ENCODE data around the gene MTCL1.

Gene MTCL1

DNA sequence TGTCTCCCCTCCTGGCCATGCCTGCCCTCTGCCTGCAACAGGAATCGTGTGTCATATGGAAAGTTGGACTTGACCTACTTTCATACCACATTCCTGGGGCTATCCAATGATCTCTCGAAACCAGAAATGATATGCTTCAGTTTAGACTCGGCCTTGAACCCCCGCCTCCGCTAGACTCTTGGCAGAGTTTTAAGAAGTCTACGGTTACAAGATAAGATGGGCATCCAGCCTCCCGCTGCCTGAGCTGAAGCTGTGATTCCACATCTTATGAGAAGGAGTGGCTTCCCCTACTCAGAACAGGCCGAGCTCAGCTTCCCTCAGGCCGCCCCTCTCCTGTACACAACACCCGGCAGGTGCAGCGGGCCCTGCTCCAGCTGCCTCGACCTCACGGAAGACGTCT lies 73.9 kb downstream of the MTCL1 start:
- no peak for DNase-seq (ENCODE audit: low read depth in 2 of 2)
- TF ChIP-seq, protein P1, sequence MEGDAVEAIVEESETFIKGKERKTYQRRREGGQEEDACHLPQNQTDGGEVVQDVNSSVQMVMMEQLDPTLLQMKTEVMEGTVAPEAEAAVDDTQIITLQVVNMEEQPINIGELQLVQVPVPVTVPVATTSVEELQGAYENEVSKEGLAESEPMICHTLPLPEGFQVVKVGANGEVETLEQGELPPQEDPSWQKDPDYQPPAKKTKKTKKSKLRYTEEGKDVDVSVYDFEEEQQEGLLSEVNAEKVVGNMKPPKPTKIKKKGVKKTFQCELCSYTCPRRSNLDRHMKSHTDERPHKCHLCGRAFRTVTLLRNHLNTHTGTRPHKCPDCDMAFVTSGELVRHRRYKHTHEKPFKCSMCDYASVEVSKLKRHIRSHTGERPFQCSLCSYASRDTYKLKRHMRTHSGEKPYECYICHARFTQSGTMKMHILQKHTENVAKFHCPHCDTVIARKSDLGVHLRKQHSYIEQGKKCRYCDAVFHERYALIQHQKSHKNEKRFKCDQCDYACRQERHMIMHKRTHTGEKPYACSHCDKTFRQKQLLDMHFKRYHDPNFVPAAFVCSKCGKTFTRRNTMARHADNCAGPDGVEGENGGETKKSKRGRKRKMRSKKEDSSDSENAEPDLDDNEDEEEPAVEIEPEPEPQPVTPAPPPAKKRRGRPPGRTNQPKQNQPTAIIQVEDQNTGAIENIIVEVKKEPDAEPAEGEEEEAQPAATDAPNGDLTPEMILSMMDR (IDR thresholded peaks at IDR 0.05; ENCODE audit: low read depth, low read length), result no peak
- no peak overlapping the region for H3K4me3 ChIP-seq (replicated peaks in 1 of 2; ENCODE audit: low read depth in 2 of 2, low read length in 2 of 2)

DNA sequence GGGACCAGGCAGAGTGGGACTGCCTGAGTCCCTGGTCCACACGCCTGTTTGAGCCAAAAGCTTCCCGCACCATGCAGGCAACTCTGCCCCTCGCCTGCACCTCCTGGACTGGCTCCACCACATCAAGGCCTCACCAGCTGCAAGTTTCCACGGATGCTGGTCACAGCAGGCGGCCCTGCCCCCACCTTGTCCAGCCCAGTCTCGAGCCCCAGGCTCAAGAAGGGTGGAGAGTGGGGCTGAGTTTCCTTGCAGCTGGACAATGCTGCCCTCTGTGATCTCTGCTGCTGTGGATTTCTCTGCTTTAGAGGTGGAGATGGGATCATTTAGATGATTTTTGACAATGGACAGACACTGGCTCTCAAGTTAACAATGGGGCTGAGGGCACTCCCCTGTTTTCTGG lies 74.9 kb downstream of the MTCL1 start:
- TF ChIP-seq, protein P1 (IDR thresholded peaks at IDR 0.05; ENCODE audit: low read depth, low read length), result no peak
- H3K4me3 ChIP-seq (replicated peaks in 1 of 2; ENCODE audit: low read depth in 2 of 2, low read length in 2 of 2), result no peak overlapping the region
- no peak for DNase-seq (ENCODE audit: low read depth in 2 of 2)

DNA sequence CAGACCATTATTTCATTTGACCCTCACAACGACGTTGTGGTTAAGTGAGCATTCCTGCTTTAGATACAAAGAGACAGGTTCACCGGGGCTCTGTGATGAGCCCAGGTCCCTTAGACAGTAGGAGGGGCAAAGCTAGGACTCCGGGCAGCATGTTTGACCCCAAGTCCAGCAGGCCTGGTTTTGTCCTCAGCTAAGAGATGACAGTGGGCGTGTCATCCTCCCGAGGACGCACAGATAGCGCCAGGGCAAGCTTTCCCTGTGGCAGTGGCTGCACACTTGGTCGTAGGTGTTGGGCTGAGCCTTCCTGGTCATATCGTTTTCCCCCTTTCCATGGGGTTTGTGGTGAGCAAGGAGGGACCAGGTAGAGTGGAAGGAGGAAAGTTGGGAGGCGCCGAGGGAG lies 76.3 kb downstream of the MTCL1 start:
- TF ChIP-seq, protein P1 (IDR thresholded peaks at IDR 0.05; ENCODE audit: low read depth, low read length), result no peak
- H3K4me3 ChIP-seq (replicated peaks in 1 of 2; ENCODE audit: low read depth in 2 of 2, low read length in 2 of 2), result no peak overlapping the region
- DNase-seq (ENCODE audit: low read depth in 2 of 2), result no peak

DNA sequence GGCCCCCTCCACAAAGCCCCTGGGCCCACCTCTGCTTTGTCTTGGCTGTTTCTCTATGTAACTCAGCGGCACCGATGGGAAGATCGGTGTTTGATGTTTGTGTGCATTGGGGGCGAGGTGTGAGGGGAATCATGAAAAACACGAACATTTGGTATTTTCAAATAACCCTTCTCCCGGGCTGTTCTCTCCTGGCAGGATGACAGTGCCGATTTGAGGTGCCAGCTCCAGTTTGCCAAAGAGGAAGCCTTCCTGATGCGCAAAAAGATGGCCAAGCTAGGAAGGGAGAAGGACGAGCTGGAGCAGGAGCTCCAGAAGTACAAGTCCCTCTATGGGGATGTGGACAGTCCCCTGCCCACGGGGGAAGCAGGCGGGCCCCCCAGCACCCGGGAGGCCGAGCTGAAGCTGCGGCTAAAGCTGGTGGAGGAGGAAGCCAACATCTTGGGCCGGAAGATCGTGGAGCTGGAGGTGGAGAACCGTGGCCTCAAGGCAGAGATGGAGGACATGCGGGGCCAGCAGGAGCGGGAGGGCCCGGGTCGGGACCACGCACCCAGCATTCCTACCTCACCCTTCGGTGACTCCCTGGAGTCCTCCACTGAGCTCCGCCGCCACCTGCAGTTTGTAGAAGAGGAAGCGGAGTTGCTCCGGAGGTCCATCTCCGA lies 78.1 kb downstream of the MTCL1 start:
- TF ChIP-seq, protein P1 (IDR thresholded peaks at IDR 0.05; ENCODE audit: low read depth, low read length), result no peak
- H3K4me3 ChIP-seq (replicated peaks in 1 of 2; ENCODE audit: low read depth in 2 of 2, low read length in 2 of 2), result no peak overlapping the region
- no peak for DNase-seq (ENCODE audit: low read depth in 2 of 2)

DNA sequence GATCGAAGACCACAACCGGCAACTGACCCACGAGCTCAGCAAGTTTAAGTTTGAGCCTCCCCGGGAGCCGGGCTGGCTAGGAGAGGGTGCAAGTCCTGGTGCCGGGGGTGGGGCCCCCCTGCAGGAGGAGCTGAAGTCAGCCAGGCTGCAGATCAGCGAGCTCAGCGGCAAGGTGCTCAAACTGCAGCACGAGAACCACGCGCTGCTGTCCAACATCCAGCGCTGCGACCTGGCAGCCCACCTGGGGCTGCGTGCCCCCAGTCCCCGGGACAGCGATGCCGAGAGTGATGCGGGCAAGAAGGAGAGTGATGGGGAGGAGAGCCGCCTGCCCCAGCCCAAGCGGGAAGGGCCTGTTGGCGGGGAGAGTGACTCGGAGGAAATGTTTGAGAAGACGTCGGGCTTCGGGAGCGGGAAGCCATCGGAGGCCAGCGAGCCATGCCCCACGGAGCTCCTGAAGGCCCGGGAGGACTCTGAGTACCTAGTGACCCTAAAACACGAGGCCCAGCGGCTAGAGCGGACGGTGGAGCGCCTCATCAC lies 78.7 kb downstream of the MTCL1 start:
- no peak for DNase-seq (ENCODE audit: low read depth in 2 of 2)
- TF ChIP-seq, protein P1 (IDR thresholded peaks at IDR 0.05; ENCODE audit: low read depth, low read length), result no peak
- H3K4me3 ChIP-seq (replicated peaks in 1 of 2; ENCODE audit: low read depth in 2 of 2, low read length in 2 of 2), result no peak overlapping the region

DNA sequence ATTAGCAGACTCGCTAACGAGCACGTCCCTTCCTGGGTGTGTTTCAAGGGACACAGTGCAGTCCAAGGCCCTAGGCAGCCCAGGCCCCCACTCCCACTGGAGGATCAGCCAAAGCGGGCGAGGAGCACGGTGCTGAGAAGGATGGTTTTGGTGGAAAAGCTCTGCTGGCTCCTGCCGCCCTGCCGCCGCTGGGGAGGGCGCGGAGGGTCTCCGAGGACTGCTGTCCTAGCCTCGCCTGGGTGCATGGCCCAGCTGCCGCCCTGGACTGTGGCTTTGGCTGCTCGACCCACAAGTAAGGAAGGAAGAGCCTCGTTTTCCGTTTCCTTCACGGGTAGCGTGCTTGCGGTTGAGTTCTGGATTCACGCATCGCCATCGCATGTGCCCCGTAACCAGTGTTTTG lies 79.9 kb downstream of the MTCL1 start:
- DNase-seq (ENCODE audit: low read depth in 2 of 2), result no peak
- TF ChIP-seq, protein P1 (IDR thresholded peaks at IDR 0.05; ENCODE audit: low read depth, low read length), result no peak
- no peak overlapping the region for H3K4me3 ChIP-seq (replicated peaks in 1 of 2; ENCODE audit: low read depth in 2 of 2, low read length in 2 of 2)

All from cardiac fibroblast (primary cell).